Gastrocnemius medialis (tissue), 4 donors: ENCODE data around the gene GGT1.
"Not testable (repeated sequence)": the region's sequence is repeated elsewhere in the genome, so short reads cannot be mapped to it uniquely, and the experiment has no call there.

Source experiments
- CTCF ChIP-seq, 5 experiments: fragments of 450-650 bp in 3 of 5; fragments of 200-600 bp in 2 of 5; sonication (generic) in 2 of 5; IDR thresholded peaks in 4 of 5; conservative IDR thresholded peaks in 1 of 5; 1 replicate in 4 of 5; 2 replicates in 1 of 5; pipeline ENCODE4 v1.5.1; 2016 to 2019; ENCODE audit warnings: antibody characterized with exemption in 5 of 5, mild to moderate bottlenecking in 3 of 5, moderate library complexity in 3 of 5
- POLR2A ChIP-seq, 2 donors: fragments of 450-650 bp; IDR thresholded peaks; one replicate each; pipeline ENCODE4 v1.6.1; 2017; ENCODE audit warnings: antibody characterized with exemption in 2 of 2, mild to moderate bottlenecking in 2 of 2, moderate library complexity in 2 of 2

DNA sequence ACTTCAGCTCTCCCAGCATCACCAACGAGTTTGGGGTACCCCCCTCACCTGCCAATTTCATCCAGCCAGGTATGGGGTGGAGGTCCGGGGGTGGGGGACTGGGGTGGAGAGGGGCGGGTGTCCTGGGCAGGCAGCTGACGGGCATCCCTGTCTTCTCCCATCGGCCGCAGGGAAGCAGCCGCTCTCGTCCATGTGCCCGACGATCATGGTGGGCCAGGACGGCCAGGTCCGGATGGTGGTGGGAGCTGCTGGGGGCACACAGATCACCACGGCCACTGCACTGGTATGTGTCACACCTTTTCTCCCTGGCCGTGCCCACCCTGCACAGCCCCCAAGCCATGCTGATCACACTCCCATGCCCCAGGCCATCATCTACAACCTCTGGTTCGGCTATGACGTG, 24.9 kb downstream of the GGT1 start:
- not testable (repeated sequence) for TF ChIP-seq POLR2A (IDR thresholded peaks at IDR 0.05); CTCF (IDR thresholded peaks at IDR 0.05 in 4 of 5, conservative IDR thresholded peaks at IDR 0.05 in 1 of 5)
